ENCODE measurements around the gene SGK2.
A peak's percentile ranks its signal among the peaks of the same experiment; 100 is the strongest.

Gene SGK2

GRCh38 chr20:43532416-43533055, 26.3 kb upstream of the SGK2 start:
- no peak for DNase-seq (ENCODE audit: low spot score in 2 of 2)
- no peak for ATAC-seq

GRCh38 chr20:43533060-43533459, 25.8 kb upstream of the SGK2 start:
- DNase-seq (ENCODE audit: low spot score in 2 of 2) (no peak), ATAC-seq (no peak)
- Mint-ChIP-seq H3K27ac (no peak overlapping the region), H3K9me3 (no peaks in the 10 kb centered on the region), H3K4me3 (no peak overlapping the region), H3K4me1 (no peaks in the 10 kb centered on the region), H3K36me3 (no peaks in the 10 kb centered on the region)

More at GRCh38 chr20:43532416-43533055, 26.3 kb upstream of the SGK2 start:
- no peaks in the 10 kb centered on the region for H3K36me3 Mint-ChIP-seq
- H3K4me3 Mint-ChIP-seq, result no peak overlapping the region
- H3K27ac Mint-ChIP-seq, result no peak overlapping the region
- no peaks in the 10 kb centered on the region for H3K4me1 Mint-ChIP-seq
- H3K9me3 Mint-ChIP-seq, result no peaks in the 10 kb centered on the region

GRCh38 chr20:43534016-43534415, 24.8 kb upstream of the SGK2 start:
- Mint-ChIP-seq H3K27ac (no peak overlapping the region), H3K4me3 (no peak overlapping the region), H3K9me3 (no peaks in the 10 kb centered on the region), H3K4me1 (peaks cover 5% of the 10 kb centered on the region), H3K36me3 (peaks cover 5% of the 10 kb centered on the region)
- DNase-seq (ENCODE audit: low spot score in 2 of 2) (no peak), ATAC-seq (no peak)

- no peaks in the 10 kb centered on the region for H3K9me3 Mint-ChIP-seq
- peaks cover 6% of the 10 kb centered on the region for H3K36me3 Mint-ChIP-seq
- H3K4me1 Mint-ChIP-seq, result peaks cover 7% of the 10 kb centered on the region
- DNase-seq (ENCODE audit: low spot score in 2 of 2) (no peak), ATAC-seq (no peak)
- no peak overlapping the region for H3K27ac Mint-ChIP-seq
- no peak overlapping the region for H3K4me3 Mint-ChIP-seq
These were observed 24.0 kb upstream of the SGK2 start for GRCh38 chr20:43534791-43535350.

- Mint-ChIP-seq H3K9me3 (no peaks in the 10 kb centered on the region), H3K27ac (no peak overlapping the region), H3K4me3 (no peak overlapping the region), H3K36me3 (peaks cover 6% of the 10 kb centered on the region), H3K4me1 (peaks cover 7% of the 10 kb centered on the region)
- ATAC-seq, result no peak
- DNase-seq (ENCODE audit: low spot score in 2 of 2), result no peak
These were observed 23.3 kb upstream of the SGK2 start for GRCh38 chr20:43535370-43536004.

- ATAC-seq (no peak), DNase-seq (ENCODE audit: low spot score in 2 of 2) (no peak)
- H3K36me3 Mint-ChIP-seq, result peaks cover 6% of the 10 kb centered on the region
- no peaks in the 10 kb centered on the region for H3K9me3 Mint-ChIP-seq
- peak overlapping the region; percentile 37 for H3K27ac Mint-ChIP-seq
- no peak overlapping the region for H3K4me3 Mint-ChIP-seq
- H3K4me1 Mint-ChIP-seq, result peaks cover 7% of the 10 kb centered on the region
These were observed 22.6 kb upstream of the SGK2 start for GRCh38 chr20:43536041-43536816.

- H3K36me3 Mint-ChIP-seq, result peaks cover 6% of the 10 kb centered on the region
- ATAC-seq, result no peak
These were observed 21.9 kb upstream of the SGK2 start for GRCh38 chr20:43536817-43537440.

GRCh38 chr20:43537921-43538877, 20.6 kb upstream of the SGK2 start:
- Mint-ChIP-seq H3K4me1 (peaks cover 7% of the 10 kb centered on the region), H3K27ac (peak overlapping the region; percentile 68), H3K36me3 (peaks cover 6% of the 10 kb centered on the region), H3K4me3 (no peak overlapping the region), H3K9me3 (no peaks in the 10 kb centered on the region)
- DNase-seq (ENCODE audit: low spot score in 2 of 2), result peak; percentile 31 to 69
- peak; percentile 49 for ATAC-seq

More at GRCh38 chr20:43536817-43537440, 21.9 kb upstream of the SGK2 start:
- peak overlapping the region; percentile 37 for H3K27ac Mint-ChIP-seq
- H3K4me3 Mint-ChIP-seq, result no peak overlapping the region
- no peak for DNase-seq (ENCODE audit: low spot score in 2 of 2)
- H3K4me1 Mint-ChIP-seq, result peaks cover 7% of the 10 kb centered on the region
- no peaks in the 10 kb centered on the region for H3K9me3 Mint-ChIP-seq

GRCh38 chr20:43538878-43539700, 19.7 kb upstream of the SGK2 start:
- Mint-ChIP-seq H3K4me3 (no peak overlapping the region), H3K4me1 (peaks cover 7% of the 10 kb centered on the region), H3K9me3 (no peaks in the 10 kb centered on the region), H3K36me3 (peaks cover 6% of the 10 kb centered on the region), H3K27ac (peak overlapping the region; percentile 68)
- DNase-seq (ENCODE audit: low spot score in 2 of 2), result no peak
- no peak for ATAC-seq

GRCh38 chr20:43539975-43540672, 18.7 kb upstream of the SGK2 start:
- no peak for ATAC-seq
- peaks cover 6% of the 10 kb centered on the region for H3K36me3 Mint-ChIP-seq
- H3K9me3 Mint-ChIP-seq, result no peaks in the 10 kb centered on the region
- H3K27ac Mint-ChIP-seq, result no peak overlapping the region
- H3K4me1 Mint-ChIP-seq, result peaks cover 7% of the 10 kb centered on the region
- DNase-seq (ENCODE audit: low spot score in 2 of 2), result no peak
- no peak overlapping the region for H3K4me3 Mint-ChIP-seq

GRCh38 chr20:43540673-43541060, 18.2 kb upstream of the SGK2 start:
- Mint-ChIP-seq H3K4me3 (no peak overlapping the region), H3K4me1 (peaks cover 7% of the 10 kb centered on the region), H3K36me3 (peaks cover 6% of the 10 kb centered on the region), H3K27ac (no peak overlapping the region), H3K9me3 (no peaks in the 10 kb centered on the region)
- ATAC-seq (no peak), DNase-seq (ENCODE audit: low spot score in 2 of 2) (no peak)

GRCh38 chr20:43541214-43541613, 17.6 kb upstream of the SGK2 start:
- Mint-ChIP-seq H3K4me1 (peaks cover 7% of the 10 kb centered on the region), H3K9me3 (no peaks in the 10 kb centered on the region), H3K27ac (no peak overlapping the region), H3K36me3 (peaks cover 6% of the 10 kb centered on the region), H3K4me3 (no peak overlapping the region)
- ATAC-seq, result no peak
- DNase-seq (ENCODE audit: low spot score in 2 of 2), result no peak

GRCh38 chr20:43542161-43542560, 16.7 kb upstream of the SGK2 start:
- H3K36me3 Mint-ChIP-seq, result peaks cover 6% of the 10 kb centered on the region
- H3K27ac Mint-ChIP-seq, result peak overlapping the region; percentile 73
- peaks cover 7% of the 10 kb centered on the region for H3K4me1 Mint-ChIP-seq
- no peak for DNase-seq (ENCODE audit: low spot score in 2 of 2)
- H3K9me3 Mint-ChIP-seq, result no peaks in the 10 kb centered on the region
- no peak overlapping the region for H3K4me3 Mint-ChIP-seq
- no peak for ATAC-seq

Measured in stimulated activated effector memory CD8-positive, alpha-beta T cell treated with anti-CD3 and anti-CD28 coated beads, Interleukin-12 subunit alpha, Interleukin-12 subunit beta, amount 100 ng/mL, for 72 hours (primary cell).